SK-N-SH (cell line): Measurements from ENCODE around the gene CSNK1D. TPM values are rescaled to one million over a fixed set of nuclear protein-coding genes. Genes with fewer than 3 reads are reported as not detected.

Experiments used
- CTCF ChIA-PET: fragments of 300-600, 350-600 bp; formaldehyde crosslinking; extraction: SDS; loops from one replicate; lab custom pipeline; 2021; lab: Yijun Ruan, JAX
- POLR2A ChIA-PET: fragments of 350-600 bp; sonication (Branson Sonifier 250); formaldehyde crosslinking; extraction: SDS; loops from one replicate; lab custom pipeline; 2020; ENCODE audit warnings: antibody characterized with exemption, inconsistent platforms; lab: Yijun Ruan, JAX
- DNase-seq: peaks from one replicate; pipeline ENCODE4 v3.0.0; 2012
- H2AFZ ChIP-seq: fragments of 200-600 bp; sonication (generic); 2 replicates; pipeline ENCODE4 v1.8.1; 2016; ENCODE audit warnings: antibody characterized with exemption, mild to moderate bottlenecking, low read depth
- H3F3A ChIP-seq: fragments of 200-600 bp; sonication (generic); replicated peaks from 2 replicates; pipeline ENCODE3; 2016; ENCODE audit warnings: antibody characterized with exemption, mild to moderate bottlenecking; ENCODE audit not compliant: insufficient read depth
- H3K27ac ChIP-seq, 2 experiments: fragments of 200-500 bp in 1 of 2; fragments of 200-600 bp in 1 of 2; sonication (Bioruptor generic) in 1 of 2; sonication (generic), shearing (Covaris generic) in 1 of 2; 2 replicates each; pipeline versions ENCODE4 v1.5.1 to v1.6.1; 2014 to 2016; ENCODE audit warnings: low read depth in 2 of 2, inconsistent platforms in 1 of 2, low read length in 1 of 2, mild to moderate bottlenecking in 1 of 2, mixed read lengths in 1 of 2
- H3K27me3 ChIP-seq: fragments of 200-600 bp; sonication (generic), shearing (Covaris generic); 2 replicates; pipeline ENCODE4 v1.6.1; 2016; ENCODE audit warnings: mixed run types; ENCODE audit not compliant: insufficient read depth
- H3K36me3 ChIP-seq, 2 experiments: fragments of 200-500 bp in 1 of 2; fragments of 200-600 bp in 1 of 2; sonication (Bioruptor generic) in 1 of 2; sonication (generic) in 1 of 2; replicated peaks in 1 of 2; 2 replicates each; pipeline versions ENCODE3 to v1.5.1; 2014 to 2016; ENCODE audit warnings: low read length in 1 of 2, mild to moderate bottlenecking in 1 of 2; ENCODE audit not compliant: insufficient read depth in 2 of 2, control insufficient read depth in 1 of 2
- H3K4me1 ChIP-seq, 2 experiments: fragments of 200-500 bp in 1 of 2; fragments of 200-600 bp in 1 of 2; sonication (Bioruptor generic) in 1 of 2; sonication (generic), shearing (Covaris generic) in 1 of 2; 2 replicates each; pipeline versions ENCODE4 v1.5.1 to v1.6.1; 2014 to 2016; ENCODE audit warnings: low read depth in 1 of 2, low read length in 1 of 2, mixed run types in 1 of 2; ENCODE audit not compliant: insufficient read depth in 2 of 2, control insufficient read depth in 1 of 2
- H3K4me2 ChIP-seq: fragments of 200-600 bp; sonication (generic), shearing (Covaris generic); 2 replicates; pipeline ENCODE4 v1.6.1; 2017; ENCODE audit warnings: mixed run types
- H3K4me3 ChIP-seq, 2 experiments: fragments of 200-500 bp in 1 of 2; fragments of 200-600 bp in 1 of 2; sonication (Bioruptor generic) in 1 of 2; sonication (generic), shearing (Covaris generic) in 1 of 2; 2 replicates each; pipeline versions ENCODE4 v1.5.1 to v1.8.1; 2014 to 2016; ENCODE audit warnings: low read depth in 2 of 2, inconsistent platforms in 1 of 2, low read length in 1 of 2, mild to moderate bottlenecking in 1 of 2, mixed read lengths in 1 of 2, moderate library complexity in 1 of 2
- H3K79me2 ChIP-seq: fragments of 200-600 bp; sonication (generic); 2 replicates; pipeline ENCODE4 v1.8.1; 2017; ENCODE audit warnings: mild to moderate bottlenecking; ENCODE audit not compliant: insufficient read depth
- H3K9ac ChIP-seq: fragments of 200-600 bp; sonication (generic); 2 replicates; pipeline ENCODE4 v1.6.1; 2017; ENCODE audit warnings: mixed run types
- H3K9me2 ChIP-seq: fragments of 200-600 bp; sonication (generic); 2 replicates; pipeline ENCODE4 v1.6.1; 2017; ENCODE audit warnings: mixed run types
- H3K9me3 ChIP-seq: fragments of 200-600 bp; sonication (generic); 2 replicates; pipeline ENCODE4 v1.6.1; 2017; ENCODE audit warnings: mixed run types, mild to moderate bottlenecking, moderate library complexity
- H4K20me1 ChIP-seq: fragments of 200-600 bp; sonication (generic); 2 replicates; pipeline ENCODE4 v1.6.1; 2017; ENCODE audit warnings: mild to moderate bottlenecking, mixed run types; ENCODE audit not compliant: insufficient read depth
- CHD2 ChIP-seq: fragments of 150-350 bp; IDR thresholded peaks from 2 replicates; pipeline ENCODE4 v1.6.1; 2018; ENCODE audit warnings: low read length; ENCODE audit not compliant: partially characterized antibody
- ELF1 ChIP-seq: IDR thresholded peaks from 2 replicates; pipeline ENCODE4 v1.4.0; 2012
- EP300 ChIP-seq, 2 experiments: IDR thresholded peaks; 2 replicates each; pipeline versions ENCODE4 v1.4.0 to v1.6.1; 2012; ENCODE audit warnings: borderline replicate concordance in 1 of 2, low read depth in 1 of 2, low read length in 1 of 2
- EZH2phosphoT487 ChIP-seq: fragments of 200-600 bp; sonication (generic); IDR thresholded peaks from 2 replicates; pipeline ENCODE4 v1.6.1; 2017; ENCODE audit warnings: low read depth, mixed run types, mild to moderate bottlenecking, antibody characterized with exemption, moderate library complexity, borderline replicate concordance
- FOSL2 ChIP-seq: IDR thresholded peaks from 2 replicates; pipeline ENCODE4 v1.4.0; 2012; ENCODE audit warnings: low read depth, mild to moderate bottlenecking, moderate library complexity, borderline replicate concordance
- FOXJ3 ChIP-seq: sonication (generic); formaldehyde crosslinking; IDR thresholded peaks from 2 replicates; pipeline ENCODE4 v1.5.1; 2020; ENCODE audit warnings: mild to moderate bottlenecking, missing genetic modification reagents
- FOXM1 ChIP-seq: IDR thresholded peaks from 2 replicates; pipeline ENCODE4 v1.4.0; 2012; ENCODE audit warnings: low read depth, mild to moderate bottlenecking
- GABPA ChIP-seq: IDR thresholded peaks from 2 replicates; pipeline ENCODE4 v1.4.0; 2012; ENCODE audit warnings: low read depth, mild to moderate bottlenecking
- JUND ChIP-seq: IDR thresholded peaks from 2 replicates; pipeline ENCODE4 v1.4.0; 2012
- MXI1 ChIP-seq: IDR thresholded peaks from 2 replicates; pipeline ENCODE4 v1.6.1; 2012; ENCODE audit warnings: mild to moderate bottlenecking, low read depth, low read length, improper control_type of control experiment
- NFIC ChIP-seq: IDR thresholded peaks from 2 replicates; pipeline ENCODE4 v1.4.0; 2012; ENCODE audit warnings: borderline replicate concordance
- NRF1 ChIP-seq: IDR thresholded peaks from 2 replicates; pipeline ENCODE4 v1.6.1; 2012; ENCODE audit warnings: low read depth, mild to moderate bottlenecking, low read length
- POLR2AphosphoS5 ChIP-seq: IDR thresholded peaks from 2 replicates; pipeline ENCODE4 v1.6.1; 2012; ENCODE audit warnings: low read depth, low read length
- RCOR1 ChIP-seq: fragments of 150-350 bp; IDR thresholded peaks from 2 replicates; pipeline ENCODE4 v1.6.1; 2017; ENCODE audit warnings: antibody characterized with exemption, low read length
- RXRA ChIP-seq: IDR thresholded peaks from 2 replicates; pipeline ENCODE4 v1.4.0; 2012; ENCODE audit warnings: low read depth, mild to moderate bottlenecking, borderline replicate concordance
- TEAD4 ChIP-seq: IDR thresholded peaks from 2 replicates; pipeline ENCODE4 v1.4.0; 2012; ENCODE audit warnings: mild to moderate bottlenecking, borderline replicate concordance; ENCODE audit not compliant: insufficient read depth
- USF1 ChIP-seq: IDR thresholded peaks from 2 replicates; pipeline ENCODE4 v1.4.0; 2012; ENCODE audit warnings: low read depth, borderline replicate concordance
- YY1 ChIP-seq: IDR thresholded peaks from 2 replicates; pipeline ENCODE4 v1.4.0; 2012; ENCODE audit warnings: low read depth, mild to moderate bottlenecking
- WGBS: methylation state at CpG from one replicate; pipeline ENCODE4 v1.1.6; 2017; ENCODE audit warnings: low lambda C conversion rate; 5-methylcytosine and 5-hydroxymethylcytosine counted together
- polyA plus RNA-seq, 3 experiments: library from polyadenylated mRNA; depleted of rRNA; stranded (reverse); fragments of >200 nt; gene quantifications; 2 replicates each; pipeline ENCODE4 v1.2.3, GENCODE V29; 2012
- TF ChIP-seq, protein P1 (sequence below): IDR thresholded peaks from 2 replicates; pipeline ENCODE4 v1.4.0; 2012; ENCODE audit warnings: low read depth, borderline replicate concordance
- TF ChIP-seq, protein P2 (sequence below): fragments of 150-350 bp; IDR thresholded peaks from 2 replicates; pipeline ENCODE4 v1.6.1; 2016; ENCODE audit warnings: mild to moderate bottlenecking, low read depth, low read length
- TF ChIP-seq, protein P3 (sequence below): IDR thresholded peaks from 2 replicates; pipeline ENCODE4; 2012

CSNK1D gene
- polyA plus RNA-seq, 1 of the 3 experiments (the other 2 are of a cell fraction) = 216 TPM

DNA sequence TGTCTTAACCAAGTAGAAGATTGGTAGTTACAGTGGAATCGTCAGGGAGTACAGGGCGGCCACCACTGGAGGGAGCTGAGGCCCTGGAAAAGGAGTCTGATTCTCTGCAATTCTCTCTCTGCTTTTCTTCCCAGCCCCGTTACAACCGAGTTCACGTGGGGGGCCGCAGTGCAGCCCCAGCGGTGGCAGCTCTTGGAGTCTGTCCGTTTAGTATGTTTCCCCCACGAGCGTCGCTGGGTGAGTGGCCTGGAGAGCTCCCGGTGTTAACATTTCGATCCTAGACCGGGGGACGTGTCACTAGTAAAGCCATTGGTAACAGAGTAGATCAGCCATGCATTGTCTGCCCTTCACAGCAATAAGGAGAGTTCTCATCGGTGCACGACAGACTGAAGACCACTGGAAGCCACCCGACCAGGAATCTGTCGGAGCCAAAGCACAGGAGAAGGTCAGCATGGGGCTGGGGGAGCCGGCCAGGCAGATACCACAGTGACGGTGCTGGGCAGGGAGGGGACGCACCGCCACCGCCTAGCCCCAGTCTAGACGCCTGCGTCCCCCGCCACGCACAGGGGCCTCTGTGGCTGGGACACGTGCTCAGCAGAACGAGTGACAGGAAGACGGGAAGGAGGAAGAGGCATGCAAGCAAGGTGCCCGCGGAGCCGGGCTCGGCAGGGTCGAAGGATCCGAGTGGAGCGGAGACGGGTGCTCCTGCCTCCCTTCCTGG lies 28.9 kb downstream of the CSNK1D start (continued):
- TF ChIP-seq YY1 (no peak), GABPA (no peak), POLR2AphosphoS5 (no peak; the same call in 1 of the 2 replicates), NFIC (no peak)

- Histone ChIP-seq H3K36me3 (peaks cover 36 to 83% of the 10 kb centered on the region in 2 experiments), H3K9me2 (no peaks in the 10 kb centered on the region), H4K20me1 (peaks cover 95% of the 10 kb centered on the region), H3K9ac (no peak overlapping the region), H2AFZ (no peak overlapping the region), H3K4me2 (no peak overlapping the region), H3K4me3 (no peak overlapping the region), H3F3A (peaks cover 75% of the 10 kb centered on the region), H3K27me3 (no peaks in the 10 kb centered on the region), H3K79me2 (peaks cover 74% of the 10 kb centered on the region; the same call in 1 of the 2 replicates), H3K9me3 (no peaks in the 10 kb centered on the region), H3K4me1 (peaks cover 38 to 45% of the 10 kb centered on the region in 2 experiments; a peak in 3 of 4 replicates), H3K27ac (peak overlapping the region in 1 of 2 experiments; percentile 58; a peak in 2 of 4 replicates)
- ChIA-PET POLR2A (no interaction called here), CTCF (interaction anchor here (0.8 to 10.9 kb wide), 17 partner anchors 8 to 285 kb away, joined by 3 to 153 read pairs (median 4); partner anchors contain the start of gene SLC16A3)
- TF ChIP-seq USF1 (no peak), FOXJ3 (no peak), CHD2 (no peak), NRF1 (no peak), JUND (no peak), FOSL2 (no peak), EP300 (IDR thresholded peaks at IDR 0.05; ENCODE audit: borderline replicate concordance in 1 of 2, low read depth in 1 of 2, low read length in 1 of 2) (no peak), POLR2AphosphoS5 (no peak), MXI1 (no peak), ELF1 (no peak), RCOR1 (no peak), GABPA (no peak), YY1 (no peak), RXRA (no peak), EZH2phosphoT487 (no peak), FOXM1 (no peak), TEAD4 (no peak)
- TF ChIP-seq, protein P1, sequence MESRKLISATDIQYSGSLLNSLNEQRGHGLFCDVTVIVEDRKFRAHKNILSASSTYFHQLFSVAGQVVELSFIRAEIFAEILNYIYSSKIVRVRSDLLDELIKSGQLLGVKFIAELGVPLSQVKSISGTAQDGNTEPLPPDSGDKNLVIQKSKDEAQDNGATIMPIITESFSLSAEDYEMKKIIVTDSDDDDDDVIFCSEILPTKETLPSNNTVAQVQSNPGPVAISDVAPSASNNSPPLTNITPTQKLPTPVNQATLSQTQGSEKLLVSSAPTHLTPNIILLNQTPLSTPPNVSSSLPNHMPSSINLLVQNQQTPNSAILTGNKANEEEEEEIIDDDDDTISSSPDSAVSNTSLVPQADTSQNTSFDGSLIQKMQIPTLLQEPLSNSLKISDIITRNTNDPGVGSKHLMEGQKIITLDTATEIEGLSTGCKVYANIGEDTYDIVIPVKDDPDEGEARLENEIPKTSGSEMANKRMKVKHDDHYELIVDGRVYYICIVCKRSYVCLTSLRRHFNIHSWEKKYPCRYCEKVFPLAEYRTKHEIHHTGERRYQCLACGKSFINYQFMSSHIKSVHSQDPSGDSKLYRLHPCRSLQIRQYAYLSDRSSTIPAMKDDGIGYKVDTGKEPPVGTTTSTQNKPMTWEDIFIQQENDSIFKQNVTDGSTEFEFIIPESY = no peak
- TF ChIP-seq, protein P2, sequence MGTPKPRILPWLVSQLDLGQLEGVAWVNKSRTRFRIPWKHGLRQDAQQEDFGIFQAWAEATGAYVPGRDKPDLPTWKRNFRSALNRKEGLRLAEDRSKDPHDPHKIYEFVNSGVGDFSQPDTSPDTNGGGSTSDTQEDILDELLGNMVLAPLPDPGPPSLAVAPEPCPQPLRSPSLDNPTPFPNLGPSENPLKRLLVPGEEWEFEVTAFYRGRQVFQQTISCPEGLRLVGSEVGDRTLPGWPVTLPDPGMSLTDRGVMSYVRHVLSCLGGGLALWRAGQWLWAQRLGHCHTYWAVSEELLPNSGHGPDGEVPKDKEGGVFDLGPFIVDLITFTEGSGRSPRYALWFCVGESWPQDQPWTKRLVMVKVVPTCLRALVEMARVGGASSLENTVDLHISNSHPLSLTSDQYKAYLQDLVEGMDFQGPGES = no peak
- TF ChIP-seq, protein P3, sequence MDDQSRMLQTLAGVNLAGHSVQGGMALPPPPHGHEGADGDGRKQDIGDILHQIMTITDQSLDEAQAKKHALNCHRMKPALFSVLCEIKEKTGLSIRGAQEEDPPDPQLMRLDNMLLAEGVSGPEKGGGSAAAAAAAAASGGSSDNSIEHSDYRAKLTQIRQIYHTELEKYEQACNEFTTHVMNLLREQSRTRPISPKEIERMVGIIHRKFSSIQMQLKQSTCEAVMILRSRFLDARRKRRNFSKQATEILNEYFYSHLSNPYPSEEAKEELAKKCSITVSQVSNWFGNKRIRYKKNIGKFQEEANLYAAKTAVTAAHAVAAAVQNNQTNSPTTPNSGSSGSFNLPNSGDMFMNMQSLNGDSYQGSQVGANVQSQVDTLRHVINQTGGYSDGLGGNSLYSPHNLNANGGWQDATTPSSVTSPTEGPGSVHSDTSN = no peak
- no peak for DNase-seq
- WGBS = 91% methylated on average over 15 of the region's 19 CpGs
These were observed 29.7 kb downstream of the CSNK1D start for GRCh38 chr17:82243648-82244412.
